Activated T-helper 17 cell treated with anti-CD3 and anti-CD28 coated beads, Interleukin-2, amount 50 U/mL, for 72 hours (primary cell): ENCODE results near the gene PFKP. TPM values are rescaled to one million over a fixed set of nuclear protein-coding genes. Genes with fewer than 3 reads are reported as not detected.

Experiments
- total RNA-seq, 2 donors: library from RNA; stranded (reverse); gene quantifications; one replicate each; pipeline ENCODE4 v1.2.3, GENCODE V29; 2022

The PFKP gene
- total RNA-seq, 2 donors from 2014 or later = 349 TPM

Other genes with a start within 250 kb of the PFKP start
- gene PITRM1, start 105.2 kb downstream of the PFKP start, total RNA-seq = 100 to 1,000 TPM; 160 to 169 TPM